ENCODE data around the gene PHACTR3. TPM values are rescaled to one million over a fixed set of nuclear protein-coding genes. Genes with fewer than 3 reads are reported as not detected.

Gene PHACTR3
- total RNA-seq, 4 donors from 2014 or later = 0.66 to 7.8 TPM; not detected in 2

DNA sequence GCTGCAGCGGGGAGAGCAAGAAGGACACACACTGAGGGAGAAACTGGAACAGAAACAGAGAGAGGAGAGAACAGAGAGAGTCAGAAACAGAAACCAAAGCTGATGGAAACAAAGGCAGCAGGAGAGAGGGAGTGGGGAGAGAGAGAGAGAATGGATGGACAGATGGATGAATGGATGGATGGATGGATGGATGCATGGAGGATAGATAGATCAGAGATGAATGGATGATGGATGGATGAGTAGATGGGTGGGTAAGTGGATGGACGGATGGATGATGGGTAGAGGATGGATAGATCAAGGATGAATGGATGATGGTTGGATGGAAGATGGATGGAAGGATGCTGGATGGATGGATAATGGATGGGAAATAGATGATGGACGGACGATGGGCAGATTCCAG is 35.0 kb upstream of the PHACTR3 start:
- TF ChIP-seq, protein P1, sequence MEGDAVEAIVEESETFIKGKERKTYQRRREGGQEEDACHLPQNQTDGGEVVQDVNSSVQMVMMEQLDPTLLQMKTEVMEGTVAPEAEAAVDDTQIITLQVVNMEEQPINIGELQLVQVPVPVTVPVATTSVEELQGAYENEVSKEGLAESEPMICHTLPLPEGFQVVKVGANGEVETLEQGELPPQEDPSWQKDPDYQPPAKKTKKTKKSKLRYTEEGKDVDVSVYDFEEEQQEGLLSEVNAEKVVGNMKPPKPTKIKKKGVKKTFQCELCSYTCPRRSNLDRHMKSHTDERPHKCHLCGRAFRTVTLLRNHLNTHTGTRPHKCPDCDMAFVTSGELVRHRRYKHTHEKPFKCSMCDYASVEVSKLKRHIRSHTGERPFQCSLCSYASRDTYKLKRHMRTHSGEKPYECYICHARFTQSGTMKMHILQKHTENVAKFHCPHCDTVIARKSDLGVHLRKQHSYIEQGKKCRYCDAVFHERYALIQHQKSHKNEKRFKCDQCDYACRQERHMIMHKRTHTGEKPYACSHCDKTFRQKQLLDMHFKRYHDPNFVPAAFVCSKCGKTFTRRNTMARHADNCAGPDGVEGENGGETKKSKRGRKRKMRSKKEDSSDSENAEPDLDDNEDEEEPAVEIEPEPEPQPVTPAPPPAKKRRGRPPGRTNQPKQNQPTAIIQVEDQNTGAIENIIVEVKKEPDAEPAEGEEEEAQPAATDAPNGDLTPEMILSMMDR (IDR thresholded peaks at IDR 0.05; ENCODE audit: low read depth) = no peak

DNA sequence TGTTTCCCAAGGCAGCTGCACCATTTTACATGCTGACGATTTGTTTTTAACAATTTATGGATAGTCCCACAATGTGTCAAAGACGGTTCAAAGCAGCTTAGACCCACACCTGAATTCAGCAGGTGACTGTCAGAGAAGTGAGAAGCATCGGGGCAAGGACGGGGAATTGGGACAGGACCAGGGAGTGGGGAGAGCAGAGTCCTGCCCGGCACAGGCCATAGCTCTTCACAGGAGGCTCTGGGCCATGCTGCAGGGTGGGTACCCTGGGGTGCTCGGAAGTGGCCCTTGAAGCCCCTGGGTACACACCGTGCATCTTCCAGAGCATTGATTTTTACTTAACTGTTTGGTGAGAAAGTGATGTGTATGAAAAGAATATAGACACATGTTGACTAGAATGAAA is 33.2 kb upstream of the PHACTR3 start:
- TF ChIP-seq, protein P1 (IDR thresholded peaks at IDR 0.05; ENCODE audit: low read depth) = no peak

DNA sequence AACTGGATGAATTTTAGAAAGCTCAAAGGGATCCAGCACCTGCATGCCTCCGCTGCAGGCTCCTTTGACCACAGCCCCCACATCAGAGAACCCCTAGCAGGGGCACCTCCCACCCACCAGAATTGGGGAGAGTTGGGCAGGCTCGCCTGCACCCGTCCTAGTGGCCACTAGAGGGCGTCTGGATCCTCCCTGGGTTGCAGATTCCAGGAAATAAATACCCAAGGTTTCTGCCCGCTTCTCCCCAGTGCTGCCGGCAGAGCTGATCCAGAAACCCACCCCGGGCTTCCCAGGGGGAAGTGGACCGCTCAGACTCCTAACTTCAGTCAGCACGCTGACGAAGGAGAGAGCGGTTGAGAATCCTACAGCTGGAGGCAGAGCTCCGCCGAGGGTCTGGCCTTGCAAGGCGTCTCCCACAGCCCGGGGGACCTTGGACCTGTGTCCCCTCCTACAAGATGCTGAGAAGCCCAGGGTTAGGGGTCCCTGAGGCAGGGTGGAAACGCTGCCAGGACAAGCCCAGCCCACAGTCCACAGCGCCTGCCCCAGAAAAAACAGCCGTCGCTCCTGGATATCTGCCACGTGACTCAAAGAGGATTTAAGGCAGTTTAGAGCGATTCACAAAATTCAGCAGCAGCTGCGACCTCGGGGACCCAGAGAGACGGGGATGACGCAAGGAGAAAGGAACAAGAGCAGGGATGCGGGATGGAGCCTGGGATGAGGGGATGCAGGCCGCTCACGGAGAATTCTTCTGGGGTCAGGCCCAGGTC is 32.6 kb upstream of the PHACTR3 start:
- TF ChIP-seq, protein P1 (IDR thresholded peaks at IDR 0.05; ENCODE audit: low read depth) = no peak

DNA sequence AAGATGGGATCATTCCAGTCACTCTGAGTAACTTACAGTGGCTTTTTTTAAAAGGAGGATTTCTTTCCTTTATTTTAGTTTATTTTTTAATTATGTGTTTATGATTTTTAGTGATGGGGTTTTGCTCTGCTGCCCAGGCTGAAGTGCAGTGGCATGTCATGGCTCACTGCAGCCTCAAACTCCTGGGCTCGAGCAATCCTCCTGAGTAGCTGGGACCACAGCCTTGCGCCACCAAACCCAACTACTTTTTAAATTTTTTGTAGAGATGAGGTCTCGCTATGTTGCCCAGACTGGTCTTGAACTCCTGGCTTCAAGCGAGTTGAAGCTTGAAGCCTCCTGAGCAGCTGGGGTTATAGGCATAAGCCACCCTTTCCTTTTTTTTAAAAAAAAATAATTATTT is 31.8 kb upstream of the PHACTR3 start:
- TF ChIP-seq, protein P1 (IDR thresholded peaks at IDR 0.05; ENCODE audit: low read depth) = no peak

DNA sequence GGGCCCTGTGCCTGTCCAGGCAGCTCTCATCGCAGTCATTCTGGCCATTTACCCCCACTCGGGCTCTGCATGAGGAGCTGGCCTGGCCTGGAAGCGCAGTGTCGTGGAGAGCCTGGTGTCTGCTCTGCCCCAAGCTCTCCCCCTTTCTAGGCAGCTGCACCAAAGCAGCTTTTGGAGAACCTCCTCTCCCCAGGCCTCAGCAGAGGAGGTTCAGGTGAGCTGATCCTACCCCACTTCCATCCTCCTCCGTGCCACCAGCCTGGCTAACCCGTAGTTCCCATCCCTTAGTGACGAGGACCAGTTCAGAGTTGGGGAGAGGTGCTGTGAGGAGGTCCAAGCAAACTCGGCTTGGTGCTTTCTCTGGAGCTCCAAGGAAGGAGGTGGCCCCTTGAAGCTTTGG is 30.5 kb upstream of the PHACTR3 start:
- TF ChIP-seq, protein P1 (IDR thresholded peaks at IDR 0.05; ENCODE audit: low read depth) = no peak

DNA sequence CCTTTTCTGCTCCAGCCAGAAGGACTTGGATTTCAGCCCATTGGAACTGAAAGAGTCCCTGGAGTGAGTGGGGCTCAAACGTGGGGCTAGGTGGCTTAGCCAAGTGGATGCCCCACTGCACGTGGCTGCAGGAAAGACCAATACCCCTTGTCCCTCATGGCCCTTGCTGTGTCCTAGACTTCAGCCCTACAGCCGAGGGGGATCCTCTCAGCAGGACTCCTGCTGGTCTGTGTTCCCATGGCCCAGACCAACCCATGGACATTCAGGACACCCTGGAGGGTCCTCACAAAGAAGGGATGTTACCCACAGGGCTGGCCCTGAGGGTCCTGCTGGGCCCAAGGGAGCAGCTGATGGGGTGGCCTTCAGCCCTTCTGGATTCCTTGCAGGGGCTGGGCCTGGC is 30.0 kb upstream of the PHACTR3 start:
- TF ChIP-seq, protein P1 (IDR thresholded peaks at IDR 0.05; ENCODE audit: low read depth) = no peak

DNA sequence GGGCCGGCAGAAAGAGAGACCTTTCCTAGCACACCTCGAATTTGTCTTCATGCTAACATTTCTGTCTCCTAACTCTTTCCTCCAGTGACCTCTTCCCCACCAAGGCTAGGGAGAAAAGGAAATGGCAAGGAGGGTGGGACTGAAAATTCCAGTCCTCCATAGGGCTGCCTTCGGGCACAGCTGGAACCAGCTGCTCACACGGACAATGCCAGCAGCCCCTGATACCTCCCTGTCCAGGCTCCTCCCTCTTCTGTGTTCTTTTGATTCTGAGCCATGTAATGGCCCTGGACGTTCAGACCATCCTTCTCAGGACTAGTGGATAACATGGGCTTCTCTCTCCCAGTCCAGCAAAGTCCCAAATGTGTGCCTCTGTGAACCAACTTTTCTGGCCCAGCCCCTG is 29.1 kb upstream of the PHACTR3 start:
- TF ChIP-seq, protein P1 (IDR thresholded peaks at IDR 0.05; ENCODE audit: low read depth) = no peak

Measured in subcutaneous adipose tissue (tissue), 4 donors.